K562 (cell line): ENCODE results near the gene SPINT2. TPM values are rescaled to one million over a fixed set of nuclear protein-coding genes. Genes with fewer than 3 reads are reported as not detected.

Experiments used
- ATAC-seq: fragments of 200-7000 bp; cut with Tn5 transposase; 3 replicates; pipeline ENCODE4 v1.9.1; 2020; ENCODE audit warnings: moderate library complexity
- BruUV-seq: library from RNA; stranded (reverse); fragments of 400-500 nt; replicated peaks from 2 replicates; lab custom pipeline; 2021; lab: Mats Ljungman, UMichigan
- CTCF ChIA-PET: fragments of 300-600 bp; formaldehyde crosslinking; extraction: SDS; loops from one replicate; lab custom pipeline; 2021; ENCODE audit warnings: low intra/inter-chr PET ratio; lab: Yijun Ruan, JAX
- POLR2A ChIA-PET: fragments of 300-600, 350-650 bp; sonication (Branson Sonifier 250); formaldehyde crosslinking; extraction: SDS; loops from one replicate; lab custom pipeline; 2021; ENCODE audit warnings: antibody characterized with exemption, inconsistent platforms; lab: Yijun Ruan, JAX
- DNase-seq, 4 experiments: peaks; one replicate each; pipeline versions ENCODE4 v3.0.0 to v3.0.0-alpha.2; 2011 to 2018; ENCODE audit warnings: low spot score in 3 of 4, mixed read lengths in 3 of 4; ENCODE audit errors: extremely low read depth in 1 of 4
- FAIRE-seq: peaks from 2 replicates; lab custom pipeline; 2011; peaks lifted over from hg19 to GRCh38; lab: Jason Lieb, UNC
- H2AFZ ChIP-seq: 2 replicates; pipeline ENCODE4 v1.6.0; 2011; ENCODE audit warnings: low read depth, low read length, control low read depth, inconsistent platforms
- H3K27ac ChIP-seq: fragments of 200-600 bp; 3 replicates; pipeline ENCODE4 v1.8.0; 2011; ENCODE audit warnings: low read depth, mild to moderate bottlenecking, control low read depth, inconsistent platforms, low read length, moderate library complexity, mixed read lengths; ENCODE audit errors: extremely low read depth
- H3K27me3 ChIP-seq, 2 experiments: fragments of 300-600 bp in 1 of 2; 2 replicates in 1 of 2; 3 replicates in 1 of 2; pipeline versions ENCODE4 v1.6.0 to v1.8.0; 2011; ENCODE audit warnings: inconsistent platforms in 2 of 2, low read length in 2 of 2, mild to moderate bottlenecking in 1 of 2, mixed read lengths in 1 of 2, moderate library complexity in 1 of 2; ENCODE audit not compliant: control insufficient read depth in 2 of 2, insufficient read depth in 2 of 2
- H3K36me3 ChIP-seq: fragments of 300-600 bp; 3 replicates; pipeline ENCODE4 v1.8.0; 2011; ENCODE audit warnings: mild to moderate bottlenecking, low read length, inconsistent platforms; ENCODE audit not compliant: control insufficient read depth, insufficient read depth
- H3K4me1 ChIP-seq, 2 experiments: fragments of 200-600 bp in 1 of 2; replicated peaks in 1 of 2; 2 replicates in 1 of 2; 3 replicates in 1 of 2; pipeline versions ENCODE4 v1.5.1 to v1.8.0; 2011; ENCODE audit warnings: inconsistent platforms in 2 of 2, low read length in 2 of 2, mild to moderate bottlenecking in 1 of 2, mixed read lengths in 1 of 2, moderate library complexity in 1 of 2; ENCODE audit not compliant: control insufficient read depth in 2 of 2, insufficient read depth in 2 of 2
- H3K4me2 ChIP-seq: 2 replicates; pipeline ENCODE4 v1.6.1; 2011; ENCODE audit warnings: low read length, control low read depth, inconsistent platforms, mixed read lengths; ENCODE audit not compliant: insufficient read depth
- H3K4me3 ChIP-seq: fragments of 200-600 bp; sonication (generic), shearing (Covaris generic); 2 replicates; pipeline ENCODE4 v1.5.1; 2016; ENCODE audit warnings: control low read depth, inconsistent platforms
- H3K79me2 ChIP-seq: fragments of 200-600 bp; 3 replicates; pipeline ENCODE4 v1.8.0; 2011; ENCODE audit warnings: low read length, inconsistent platforms; ENCODE audit not compliant: control insufficient read depth, insufficient read depth
- H3K9ac ChIP-seq, 2 experiments: 2 replicates each; pipeline versions ENCODE4 v1.6.0 to v1.6.1; 2011; ENCODE audit warnings: low read depth in 2 of 2, low read length in 2 of 2, control low read depth in 1 of 2, inconsistent platforms in 1 of 2, mild to moderate bottlenecking in 1 of 2, mixed read lengths in 1 of 2; ENCODE audit not compliant: insufficient read depth in 1 of 2
- H3K9me1 ChIP-seq: one replicate; pipeline ENCODE4 v1.6.0; 2011; ENCODE audit warnings: inconsistent platforms, mild to moderate bottlenecking, low read length, moderate library complexity; ENCODE audit not compliant: control insufficient read depth, insufficient read depth
- H3K9me3 ChIP-seq: replicated peaks from 2 replicates; pipeline ENCODE4 v1.5.1; 2011; ENCODE audit warnings: low read depth, low read length, inconsistent platforms; ENCODE audit not compliant: control insufficient read depth, insufficient read depth
- H4K20me1 ChIP-seq: replicated peaks from 2 replicates; pipeline ENCODE4 v1.6.1; 2011; ENCODE audit warnings: low read length, inconsistent platforms, mixed read lengths; ENCODE audit not compliant: control insufficient read depth, insufficient read depth
- BACH1 ChIP-seq: fragments of 200-800 bp; sonication (Bioruptor generic); IDR thresholded peaks from 2 replicates; pipeline ENCODE4 v1.6.1; 2016; ENCODE audit warnings: missing genetic modification characterization, missing compliant biosample characterization
- BHLHE40 ChIP-seq: IDR thresholded peaks from 2 replicates; pipeline ENCODE4 v1.6.1; 2011; ENCODE audit warnings: low read length, improper control_type of control experiment
- HCFC1 ChIP-seq: IDR thresholded peaks from 2 replicates; pipeline ENCODE4 v1.6.1; 2012; ENCODE audit warnings: low read depth, low read length, improper control_type of control experiment
- HMG20A ChIP-seq: fragments of 450-650 bp; formaldehyde crosslinking; conservative IDR thresholded peaks from 2 replicates; pipeline ENCODE4 v1.4.0; 2020; ENCODE audit warnings: mild to moderate bottlenecking, mixed read lengths
- KAT7 ChIP-seq: sonication (generic); formaldehyde crosslinking; IDR thresholded peaks from 2 replicates; pipeline ENCODE4 v1.8.0; 2022; ENCODE audit warnings: missing genetic modification reagents, mild to moderate bottlenecking, borderline replicate concordance
- PHF20 ChIP-seq: fragments of 450-650 bp; IDR thresholded peaks from 2 replicates; pipeline ENCODE4 v1.6.1; 2018; ENCODE audit not compliant: partially characterized antibody
- PYGO2 ChIP-seq: fragments of 450-650 bp; IDR thresholded peaks from 2 replicates; pipeline ENCODE4 v1.6.1; 2016; ENCODE audit warnings: mild to moderate bottlenecking, missing genetic modification characterization, moderate library complexity, missing compliant biosample characterization
- RBBP5 ChIP-seq: fragments of 200-600 bp; sonication (generic); IDR thresholded peaks from 2 replicates; pipeline ENCODE4 v1.6.1; 2012; ENCODE audit warnings: borderline replicate concordance, mild to moderate bottlenecking, low read length, control low read depth, inconsistent platforms; ENCODE audit not compliant: insufficient read depth, poor library complexity, severe bottlenecking
- RFX1 ChIP-seq: fragments of 450-650 bp; IDR thresholded peaks from 2 replicates; pipeline ENCODE4 v1.6.1; 2016; ENCODE audit warnings: mild to moderate bottlenecking, moderate library complexity
- SMAD3 ChIP-seq: fragments of 450-650 bp; formaldehyde crosslinking; conservative IDR thresholded peaks from 2 replicates; pipeline ENCODE4 v1.4.0; 2020; ENCODE audit warnings: mild to moderate bottlenecking
- SMC3 ChIP-seq: conservative IDR thresholded peaks from 2 replicates; pipeline ENCODE4 v1.6.1; 2011; ENCODE audit warnings: low read depth, low read length, improper control_type of control experiment; ENCODE audit not compliant: insufficient read depth
- ZBTB1 ChIP-seq: sonication (generic); formaldehyde crosslinking; IDR thresholded peaks from 2 replicates; pipeline ENCODE4 v1.8.1; 2023; ENCODE audit warnings: missing genetic modification reagents, low read depth, mild to moderate bottlenecking, borderline replicate concordance
- ZNF518B ChIP-seq: fragments of 250-450 bp; sonication (Bioruptor Pico); IDR thresholded peaks from 2 replicates; pipeline ENCODE4 v1.5.0; 2021; ENCODE audit warnings: mild to moderate bottlenecking, moderate library complexity
- ZNF589 ChIP-seq: fragments of 200-800 bp; sonication (Bioruptor generic); IDR thresholded peaks from 2 replicates; pipeline ENCODE4 v1.6.1; 2016; ENCODE audit warnings: low read depth, missing genetic modification characterization, missing compliant biosample characterization
- ZNF740 ChIP-seq, 3 experiments: fragments of 200-800 bp in 1 of 3; sonication (Bioruptor generic) in 1 of 3; sonication (generic) in 1 of 3; formaldehyde crosslinking in 1 of 3; IDR thresholded peaks; 2 replicates each; pipeline versions ENCODE4 v1.6.1 to v1.8.0; 2016 to 2022; ENCODE audit warnings: mild to moderate bottlenecking in 2 of 3, missing compliant biosample characterization in 2 of 3, missing genetic modification characterization in 2 of 3, missing genetic modification reagents in 1 of 3
- WGBS: fragments of 100-300 bp; shearing (Covaris generic); methylation state at CpG from one replicate; pipeline ENCODE4 v1.1.6; 2016; ENCODE audit warnings: low coverage, mixed read lengths; ENCODE audit not compliant: insufficient coverage; ENCODE audit errors: missing lambda C conversion rate; 5-methylcytosine and 5-hydroxymethylcytosine counted together
- in situ Hi-C: fragments of 300-500 bp; cut with MboI; formaldehyde crosslinking; loops from 4 replicates; pipeline ENCODE4 v1.15.0; 2018; ENCODE audit warnings: inconsistent platforms, mixed read lengths
- intact Hi-C: fragments of 100-400 bp; cut with micrococcal nuclease; formaldehyde crosslinking; loops from 2 replicates; pipeline ENCODE4 v1.14.2; 2022
- polyA plus RNA-seq, 8 experiments: library from polyadenylated mRNA; depleted of rRNA in 4 of 8; stranded (reverse) in 5 of 8; unstranded in 3 of 8; fragments of >200 nt; fragmentation: Nextera tagmentation in 2 of 8; fragmentation: Illumina TruSeq in 1 of 8; extraction: Ambion mirVana in 2 of 8; extraction: Trizol in 1 of 8; gene quantifications; 2 replicates each; pipeline versions ENCODE4 v1.2.1 to v1.2.3, GENCODE V29; 2011 to 2014; ENCODE audit warnings: inconsistent platforms in 1 of 8, missing spikeins in 1 of 8
- total RNA-seq, 7 experiments: library from RNA; depleted of rRNA in 6 of 7; stranded (reverse); fragments of >200 nt in 6 of 7; fragmentation: Illumina TruSeq in 2 of 7; extraction: Trizol in 2 of 7; gene quantifications; 2 replicates each; pipeline versions ENCODE4 v1.2.1 to v1.2.3, GENCODE V29; 2011 to 2021; ENCODE audit warnings: low replicate concordance in 1 of 7
- TF ChIP-seq, protein P1 (sequence below): sonication (generic); formaldehyde crosslinking; IDR thresholded peaks from 2 replicates; pipeline ENCODE4 v1.9.0; 2022; ENCODE audit warnings: mild to moderate bottlenecking, missing genetic modification reagents

Gene SPINT2
- total and polyA plus RNA-seq, 9 of the 15 experiments (the other 6 are each of a cell fraction or from before 2014, with no cell fraction given): 0.65 to 4.5 (median 3.4) TPM

DNA sequence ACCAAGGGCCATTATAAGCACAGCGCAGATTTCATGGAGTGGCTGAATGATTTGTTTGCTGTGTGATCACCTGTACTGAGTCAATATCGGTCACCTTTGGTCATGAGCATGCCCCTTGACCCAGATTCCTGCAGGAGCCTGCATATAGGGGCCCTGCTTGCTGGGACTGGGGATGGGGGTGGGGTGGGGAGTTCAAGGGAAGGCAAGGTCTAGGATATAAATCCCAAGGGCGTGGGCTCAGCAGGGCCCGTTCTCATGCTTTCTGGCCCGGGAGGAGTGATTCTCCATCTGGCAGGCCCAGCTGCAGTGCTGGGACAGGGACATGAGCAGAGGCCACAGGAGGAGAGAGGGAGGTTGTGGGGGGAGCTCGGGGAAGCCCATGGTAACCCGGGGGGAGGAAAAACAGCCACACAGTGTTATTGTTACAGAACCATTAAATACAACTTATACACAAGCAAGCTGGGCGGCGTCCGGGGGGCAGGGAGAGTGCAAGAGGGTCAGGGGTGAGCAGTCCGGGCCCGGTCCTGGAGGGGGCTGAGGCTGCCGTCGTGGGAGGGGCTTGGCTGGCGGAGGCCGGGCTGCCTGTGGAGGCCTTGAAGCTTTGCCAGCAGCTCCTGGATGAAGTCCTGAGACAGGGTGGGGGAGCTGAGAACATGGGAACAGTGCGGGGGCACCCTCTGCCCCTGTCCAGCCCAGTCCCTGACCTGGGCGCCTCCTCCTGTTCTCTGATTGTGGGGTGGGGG, 13.4 kb upstream of the SPINT2 start:
- Histone ChIP-seq H3K4me2 (no peak overlapping the region), H3K36me3 (peaks cover 31% of the 10 kb centered on the region; the same call in 2 of the 3 replicates), H3K79me2 (peaks cover 37% of the 10 kb centered on the region), H3K4me3 (no peak overlapping the region), H3K9me1 (no peaks in the 10 kb centered on the region), H2AFZ (no peak overlapping the region), H3K27me3 (no peaks in the 10 kb centered on the region), H3K9me3 (no peaks in the 10 kb centered on the region), H3K27ac (no peak overlapping the region), H4K20me1 (no peaks in the 10 kb centered on the region), H3K4me1 (peaks cover 6 to 44% of the 10 kb centered on the region in 2 experiments; a peak in 4 of 5 replicates), H3K9ac (0 out of 4 replicates have a peak overlapping the region, but pooled peaks of 1 of the 2 experiments have one; percentile 29)
- POLR2A ChIA-PET: interaction anchor here (0.6 to 1.1 kb wide), 6 partner anchors 8 to 169 kb away, joined by 3 to 5 read pairs (median 4); partner anchors contain the start of gene PSMD8
- intact Hi-C loops (no loop called here), in situ Hi-C loops (no loop called here)
- ATAC-seq (no peak), DNase-seq (no peak), FAIRE-seq (no peak)
- CTCF ChIA-PET: no interaction called here
- WGBS: 89% methylated on average over 12 of the region's 18 CpGs
- BruUV-seq: no TSS peak
- TF ChIP-seq HMG20A (CRISPR knock-in tag) (no peak), PYGO2 (tag) (no peak), RFX1 (no peak), PHF20 (no peak), BACH1 (tag) (no peak), ZNF740 (CRISPR knock-in tag; IDR thresholded peaks at IDR 0.05) (no peak), ZNF740 (tag; IDR thresholded peaks at IDR 0.05) (no peak), HCFC1 (no peak), BHLHE40 (no peak), SMAD3 (CRISPR knock-in tag) (no peak), ZBTB1 (CRISPR knock-in tag) (no peak), ZNF589 (CRISPR knock-in tag) (no peak), ZNF518B (CRISPR knock-in tag) (no peak), KAT7 (CRISPR knock-in tag) (no peak), RBBP5 (no peak), SMC3 (no peak)
- TF ChIP-seq, protein P1, sequence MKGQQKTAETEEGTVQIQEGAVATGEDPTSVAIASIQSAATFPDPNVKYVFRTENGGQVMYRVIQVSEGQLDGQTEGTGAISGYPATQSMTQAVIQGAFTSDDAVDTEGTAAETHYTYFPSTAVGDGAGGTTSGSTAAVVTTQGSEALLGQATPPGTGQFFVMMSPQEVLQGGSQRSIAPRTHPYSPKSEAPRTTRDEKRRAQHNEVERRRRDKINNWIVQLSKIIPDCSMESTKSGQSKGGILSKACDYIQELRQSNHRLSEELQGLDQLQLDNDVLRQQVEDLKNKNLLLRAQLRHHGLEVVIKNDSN (CRISPR knock-in tag): no peak
